ENCODE measurements around the gene GTF3C2. TPM values are rescaled to one million over a fixed set of nuclear protein-coding genes. Genes with fewer than 3 reads are reported as not detected.

Gene GTF3C2
- total RNA-seq, 1 donor from 2014 or later = 61.4 TPM

DNA sequence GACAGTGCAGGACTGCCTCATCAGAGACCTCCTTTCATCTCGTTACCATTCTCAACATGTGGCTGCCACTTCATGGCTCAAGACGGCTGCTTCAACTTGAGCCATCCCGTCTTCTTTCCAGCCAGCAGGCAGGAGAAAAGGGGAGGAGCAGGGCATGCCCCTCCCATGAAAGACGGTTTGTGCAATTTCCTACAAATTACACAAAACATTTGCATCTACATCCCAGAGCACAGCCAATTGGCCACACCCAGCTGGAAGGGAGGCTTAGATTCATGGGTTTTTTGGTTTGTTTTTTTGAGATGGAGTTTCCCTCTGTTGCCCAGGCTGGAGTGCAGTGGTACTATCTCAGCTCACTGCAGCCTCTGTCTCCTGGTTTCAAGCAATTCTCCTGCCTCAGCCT lies 60.1 kb downstream of the GTF3C2 start:
- Mint-ChIP-seq H3K27ac (ENCODE audit: unreplicated experiment) (no peak overlapping the region), H3K4me3 (ENCODE audit: unreplicated experiment) (no peak overlapping the region), H3K9me3 (ENCODE audit: unreplicated experiment) (no peaks in the 10 kb centered on the region), H3K27me3 (ENCODE audit: unreplicated experiment) (peaks cover 6% of the 10 kb centered on the region), H3K36me3 (ENCODE audit: low read depth, unreplicated experiment) (no peaks in the 10 kb centered on the region), H3K4me1 (ENCODE audit: unreplicated experiment) (peaks cover 2% of the 10 kb centered on the region)
- TF ChIP-seq, protein P1, sequence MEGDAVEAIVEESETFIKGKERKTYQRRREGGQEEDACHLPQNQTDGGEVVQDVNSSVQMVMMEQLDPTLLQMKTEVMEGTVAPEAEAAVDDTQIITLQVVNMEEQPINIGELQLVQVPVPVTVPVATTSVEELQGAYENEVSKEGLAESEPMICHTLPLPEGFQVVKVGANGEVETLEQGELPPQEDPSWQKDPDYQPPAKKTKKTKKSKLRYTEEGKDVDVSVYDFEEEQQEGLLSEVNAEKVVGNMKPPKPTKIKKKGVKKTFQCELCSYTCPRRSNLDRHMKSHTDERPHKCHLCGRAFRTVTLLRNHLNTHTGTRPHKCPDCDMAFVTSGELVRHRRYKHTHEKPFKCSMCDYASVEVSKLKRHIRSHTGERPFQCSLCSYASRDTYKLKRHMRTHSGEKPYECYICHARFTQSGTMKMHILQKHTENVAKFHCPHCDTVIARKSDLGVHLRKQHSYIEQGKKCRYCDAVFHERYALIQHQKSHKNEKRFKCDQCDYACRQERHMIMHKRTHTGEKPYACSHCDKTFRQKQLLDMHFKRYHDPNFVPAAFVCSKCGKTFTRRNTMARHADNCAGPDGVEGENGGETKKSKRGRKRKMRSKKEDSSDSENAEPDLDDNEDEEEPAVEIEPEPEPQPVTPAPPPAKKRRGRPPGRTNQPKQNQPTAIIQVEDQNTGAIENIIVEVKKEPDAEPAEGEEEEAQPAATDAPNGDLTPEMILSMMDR (IDR thresholded peaks at IDR 0.05; ENCODE audit: unreplicated experiment) = no peak
- no peak for DNase-seq (ENCODE audit: low spot score)

DNA sequence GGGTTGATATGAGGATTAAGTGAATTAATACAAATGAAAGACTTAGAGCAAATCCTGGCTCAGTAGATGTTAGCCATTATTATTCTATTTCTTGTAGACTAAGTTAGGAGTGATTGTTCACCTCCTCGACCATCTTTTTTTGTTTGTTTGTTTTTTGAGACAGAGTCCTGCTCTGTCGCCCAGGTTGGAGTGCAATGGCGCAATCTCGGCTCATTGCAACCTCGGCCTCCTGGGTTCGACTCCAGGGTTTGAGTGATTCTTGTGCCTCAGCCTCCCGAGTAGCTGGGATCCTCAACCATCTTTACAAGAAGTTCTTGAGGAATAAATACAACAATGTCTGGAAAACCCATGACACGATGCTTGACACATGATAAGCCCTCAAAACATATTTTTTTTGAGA lies 61.6 kb downstream of the GTF3C2 start:
- peaks cover 6% of the 10 kb centered on the region for H3K27me3 Mint-ChIP-seq (ENCODE audit: unreplicated experiment)
- DNase-seq (ENCODE audit: low spot score) = no peak
- no peaks in the 10 kb centered on the region for H3K9me3 Mint-ChIP-seq (ENCODE audit: unreplicated experiment)
- no peak overlapping the region for H3K27ac Mint-ChIP-seq (ENCODE audit: unreplicated experiment)
- no peak overlapping the region for H3K4me3 Mint-ChIP-seq (ENCODE audit: unreplicated experiment)
- no peaks in the 10 kb centered on the region for H3K36me3 Mint-ChIP-seq (ENCODE audit: low read depth, unreplicated experiment)
- H3K4me1 Mint-ChIP-seq (ENCODE audit: unreplicated experiment) = peaks cover 2% of the 10 kb centered on the region
- TF ChIP-seq, protein P1 (IDR thresholded peaks at IDR 0.05; ENCODE audit: unreplicated experiment) = no peak

DNA sequence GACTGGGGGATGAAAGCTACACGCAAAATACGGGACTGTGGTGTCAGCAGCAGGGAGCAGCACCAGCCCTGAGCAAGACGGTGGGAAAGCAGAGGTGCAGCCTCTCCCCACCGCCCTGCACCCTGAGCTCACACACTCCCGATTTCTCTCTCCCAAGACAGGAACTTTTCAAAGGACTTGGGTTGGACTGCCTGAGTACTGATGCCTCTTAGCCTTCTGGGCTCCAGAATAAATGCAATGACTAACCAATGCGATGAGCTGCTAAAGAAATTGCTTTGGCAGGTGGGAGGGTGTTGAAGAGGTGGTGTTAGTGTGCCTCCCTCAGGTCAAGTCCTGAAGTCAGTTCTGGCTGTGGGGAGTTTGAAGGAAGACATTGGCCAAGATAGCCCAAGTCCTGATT lies 64.7 kb downstream of the GTF3C2 start:
- H3K27me3 Mint-ChIP-seq (ENCODE audit: unreplicated experiment) = no peaks in the 10 kb centered on the region
- H3K36me3 Mint-ChIP-seq (ENCODE audit: low read depth, unreplicated experiment) = no peaks in the 10 kb centered on the region
- no peaks in the 10 kb centered on the region for H3K9me3 Mint-ChIP-seq (ENCODE audit: unreplicated experiment)
- DNase-seq (ENCODE audit: low spot score) = no peak
- TF ChIP-seq, protein P1 (IDR thresholded peaks at IDR 0.05; ENCODE audit: unreplicated experiment) = no peak
- H3K4me1 Mint-ChIP-seq (ENCODE audit: unreplicated experiment) = peaks cover 2% of the 10 kb centered on the region
- H3K4me3 Mint-ChIP-seq (ENCODE audit: unreplicated experiment) = no peak overlapping the region
- no peak overlapping the region for H3K27ac Mint-ChIP-seq (ENCODE audit: unreplicated experiment)

DNA sequence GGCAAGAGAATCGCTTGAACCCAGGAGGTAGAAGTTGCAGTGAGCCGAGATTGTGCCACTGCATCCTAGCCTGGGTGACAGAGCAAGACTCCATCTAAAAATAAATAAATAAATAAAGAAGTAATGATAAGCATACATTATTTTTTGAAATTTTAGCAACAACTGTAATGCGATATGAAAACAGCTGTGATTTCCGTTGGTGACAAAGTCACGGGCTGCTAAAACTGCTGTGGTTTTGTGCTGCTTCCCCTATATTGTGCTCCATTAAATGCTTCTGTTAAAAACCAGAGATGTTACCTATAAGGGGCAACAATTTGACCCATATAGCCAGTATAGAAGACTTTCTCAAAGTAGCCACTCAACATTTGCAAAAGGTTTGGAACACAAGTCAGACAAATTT lies 66.0 kb downstream of the GTF3C2 start:
- Mint-ChIP-seq H3K36me3 (ENCODE audit: low read depth, unreplicated experiment) (no peaks in the 10 kb centered on the region), H3K4me3 (ENCODE audit: unreplicated experiment) (no peak overlapping the region), H3K27ac (ENCODE audit: unreplicated experiment) (no peak overlapping the region), H3K27me3 (ENCODE audit: unreplicated experiment) (no peaks in the 10 kb centered on the region), H3K9me3 (ENCODE audit: unreplicated experiment) (no peaks in the 10 kb centered on the region), H3K4me1 (ENCODE audit: unreplicated experiment) (peaks cover 2% of the 10 kb centered on the region)
- TF ChIP-seq, protein P1 (IDR thresholded peaks at IDR 0.05; ENCODE audit: unreplicated experiment) = no peak
- no peak for DNase-seq (ENCODE audit: low spot score)

DNA sequence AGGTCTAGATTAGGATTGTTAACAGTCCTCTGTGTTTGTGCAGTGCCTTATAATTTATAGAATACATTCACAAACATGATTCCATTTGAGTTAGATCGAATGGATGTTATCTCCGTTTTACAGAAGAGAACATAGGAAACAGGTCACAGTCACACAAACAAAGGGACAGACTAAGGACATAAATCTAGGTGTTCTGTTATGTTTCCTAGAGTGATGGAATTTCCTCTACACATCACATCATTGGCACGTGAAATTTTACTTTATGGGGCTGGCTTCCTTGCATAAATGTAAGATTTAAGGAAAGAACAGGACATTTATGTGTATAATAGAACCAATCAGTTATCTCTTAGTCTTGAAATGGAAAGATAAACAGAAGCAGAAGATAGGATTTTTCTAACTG lies 68.0 kb downstream of the GTF3C2 start:
- Mint-ChIP-seq H3K4me1 (ENCODE audit: unreplicated experiment) (peaks cover 2% of the 10 kb centered on the region), H3K36me3 (ENCODE audit: low read depth, unreplicated experiment) (no peaks in the 10 kb centered on the region), H3K4me3 (ENCODE audit: unreplicated experiment) (no peak overlapping the region), H3K9me3 (ENCODE audit: unreplicated experiment) (no peaks in the 10 kb centered on the region), H3K27me3 (ENCODE audit: unreplicated experiment) (no peaks in the 10 kb centered on the region), H3K27ac (ENCODE audit: unreplicated experiment) (no peak overlapping the region)
- DNase-seq (ENCODE audit: low spot score) = no peak
- TF ChIP-seq, protein P1 (IDR thresholded peaks at IDR 0.05; ENCODE audit: unreplicated experiment) = no peak
